DMS53 (cell line): ENCODE results near the gene TMBIM6.
"Not testable (repeated sequence)": the region's sequence is repeated elsewhere in the genome, so short reads cannot be mapped to it uniquely, and the experiment has no call there.

Source experiments
- DNase-seq: peaks from one replicate; lab custom pipeline; 2025; lab: John Stamatoyannopoulos, UW

TMBIM6 gene

DNA sequence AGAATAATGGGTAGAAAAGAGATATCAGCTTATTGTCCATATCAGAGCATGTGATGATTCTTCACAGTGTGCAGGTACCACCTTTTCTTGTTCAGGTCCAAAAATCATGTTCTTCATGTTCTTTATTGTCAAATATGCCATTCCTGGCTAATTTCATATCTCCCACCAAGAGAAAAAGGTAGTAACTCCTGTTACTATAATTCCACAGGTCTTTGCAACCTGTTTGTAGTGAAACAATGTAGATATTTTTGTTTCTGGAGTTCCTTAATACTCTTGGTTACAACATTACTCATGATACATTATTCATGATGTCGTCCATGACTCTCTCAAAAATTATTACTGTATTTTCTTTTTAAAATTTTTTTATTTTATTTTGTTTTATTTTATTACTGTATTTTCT lies 11.3 kb upstream of the TMBIM6 start:
- DNase-seq, result no peak

GRCh38 chr12:49730568-49731101 lies 10.7 kb upstream of the TMBIM6 start:
- DNase-seq, result peak; percentile 34

DNA sequence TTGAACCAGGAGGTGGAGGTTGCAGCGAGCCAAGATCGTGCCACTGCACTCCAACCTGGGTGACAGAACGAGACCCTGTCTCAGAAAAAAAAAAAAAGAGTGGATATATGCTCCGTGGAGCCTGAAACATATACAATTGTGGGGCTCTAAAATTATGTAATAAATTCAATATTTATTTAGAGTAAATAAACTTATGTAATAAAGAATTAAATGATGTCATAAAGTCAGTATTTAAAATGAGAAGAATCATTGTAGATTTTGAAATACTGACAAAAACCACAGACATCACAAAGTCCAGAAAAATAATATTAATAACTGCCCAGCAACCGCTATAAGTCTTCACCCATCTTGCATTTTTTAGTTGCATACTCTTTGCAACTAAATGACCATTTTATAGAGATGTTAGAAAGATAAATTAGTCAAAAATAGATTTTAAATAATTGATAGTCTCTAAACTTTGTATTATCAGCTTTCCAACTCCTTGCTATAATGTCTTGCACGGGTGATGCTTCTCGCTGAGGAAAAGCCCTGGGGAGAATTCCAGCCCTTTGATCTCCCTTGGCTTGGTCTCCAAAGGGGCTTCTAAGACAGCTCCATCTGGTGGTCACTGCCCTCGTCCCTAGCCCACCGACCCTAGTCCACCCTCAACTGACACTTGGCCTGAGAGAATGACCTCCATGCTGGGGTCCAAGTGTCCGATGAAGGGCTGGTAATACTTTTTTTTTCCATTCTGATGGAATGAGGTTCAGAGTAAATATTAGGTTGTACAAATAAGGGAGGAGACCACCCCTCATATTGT lies 7.9 kb upstream of the TMBIM6 start:
- DNase-seq, result no peak

GRCh38 chr12:49734900-49735299 lies 6.5 kb upstream of the TMBIM6 start:
- not testable (repeated sequence) for DNase-seq

DNA sequence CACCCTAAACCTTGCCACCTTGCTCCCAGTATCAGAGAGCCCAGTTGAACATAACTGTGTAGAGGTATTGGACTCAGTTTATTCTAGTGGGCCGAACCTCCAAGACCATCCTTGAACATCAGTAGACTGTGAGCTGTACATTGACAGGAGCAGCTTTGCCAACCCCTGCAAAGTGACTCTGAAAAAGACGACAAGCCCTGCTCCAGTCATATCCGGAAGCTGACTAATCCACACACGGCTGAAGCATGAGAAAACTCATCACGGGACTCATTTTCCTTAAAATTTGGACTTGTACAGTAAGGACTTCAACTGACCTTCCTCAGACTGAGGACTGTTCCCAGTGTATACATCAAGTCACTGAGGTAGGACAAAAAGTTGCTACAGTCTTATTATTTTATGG lies 2.6 kb upstream of the TMBIM6 start:
- DNase-seq, result not testable (repeated sequence)

DNA sequence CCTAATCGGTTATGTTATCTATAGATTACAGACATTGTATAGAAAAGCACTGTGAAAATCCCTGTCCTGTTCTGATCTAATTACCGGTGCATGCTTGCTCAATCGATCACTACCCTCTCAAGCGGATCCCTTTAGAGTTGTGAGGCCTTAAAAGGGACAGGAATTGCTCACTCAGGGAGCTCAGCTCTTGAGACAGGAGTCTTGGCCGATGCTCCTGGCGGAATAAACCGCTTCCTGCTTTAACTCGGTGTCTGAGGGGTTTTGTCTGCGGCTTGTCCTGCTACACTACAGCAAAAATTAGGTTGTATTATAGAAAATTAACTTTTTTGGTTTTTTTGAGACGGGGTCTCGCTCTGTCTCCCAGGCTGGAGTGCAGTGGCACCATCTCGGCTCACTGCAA lies 1.1 kb upstream of the TMBIM6 start:
- DNase-seq, result not testable (repeated sequence)

DNA sequence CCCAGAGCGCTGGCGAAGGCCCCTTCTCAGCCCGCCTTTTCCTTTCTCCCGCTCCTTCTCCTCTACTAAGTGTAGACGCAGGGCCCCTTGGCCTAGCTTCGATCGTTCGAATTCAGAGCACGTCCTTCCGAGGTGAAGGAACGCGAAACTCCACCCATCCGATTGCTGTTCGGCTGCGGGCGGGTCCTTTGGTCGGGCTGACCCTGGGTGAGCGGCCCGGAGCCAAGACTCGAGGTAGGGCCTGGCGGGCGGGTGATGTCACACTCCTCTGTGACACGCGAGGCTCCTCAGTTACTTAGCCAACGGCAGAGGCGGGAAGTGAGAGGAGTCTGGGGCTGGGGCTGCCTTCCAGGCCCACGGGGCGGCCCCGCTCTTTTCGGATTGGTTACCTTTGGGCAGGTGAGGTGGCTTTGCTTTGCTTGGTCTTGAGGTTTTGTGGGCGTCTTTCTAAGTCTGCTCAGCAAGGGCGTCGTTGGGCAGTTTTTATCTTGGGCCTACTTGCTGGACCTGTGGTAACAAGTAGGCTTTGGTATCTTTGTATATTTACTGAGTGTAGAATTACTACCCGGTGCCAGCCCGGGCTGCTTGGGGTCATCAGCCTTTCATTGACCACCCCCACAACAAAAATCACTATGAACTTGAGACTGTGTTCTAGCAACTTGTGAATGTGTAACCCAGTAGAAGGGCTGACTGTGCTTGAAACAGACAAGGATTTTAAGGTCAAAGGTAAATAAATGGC lies 694 bp downstream of the TMBIM6 start:
- DNase-seq, result peak; percentile 94

GRCh38 chr12:49744363-49744885 lies 3.1 kb downstream of the TMBIM6 start:
- no peak for DNase-seq

GRCh38 chr12:49748306-49748705 lies 6.9 kb downstream of the TMBIM6 start:
- DNase-seq, result no peak

DNA sequence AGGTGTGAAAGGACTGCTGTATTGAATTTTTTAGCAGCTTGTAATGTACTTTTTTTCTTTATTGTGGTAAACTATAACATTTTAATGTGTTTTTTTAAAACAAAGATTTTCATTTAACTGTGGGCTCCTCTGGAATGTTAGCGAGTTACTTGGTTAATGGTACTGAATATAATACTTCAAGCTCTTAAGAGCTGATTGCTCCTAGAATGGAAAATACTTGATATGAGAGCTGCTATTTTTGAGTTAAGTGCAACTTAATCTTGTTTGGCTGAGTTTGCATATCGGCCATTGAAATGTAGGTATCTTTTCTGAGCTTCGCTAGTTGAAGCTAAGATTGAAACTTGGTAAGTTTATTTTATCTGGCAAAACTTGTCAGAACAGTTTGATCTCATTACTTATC lies 7.4 kb downstream of the TMBIM6 start:
- no peak for DNase-seq

GRCh38 chr12:49750027-49750995 lies 9.0 kb downstream of the TMBIM6 start:
- peak; percentile 26 for DNase-seq

- no peak for DNase-seq
These were observed 9.6 kb downstream of the TMBIM6 start for GRCh38 chr12:49750996-49751393.

DNA sequence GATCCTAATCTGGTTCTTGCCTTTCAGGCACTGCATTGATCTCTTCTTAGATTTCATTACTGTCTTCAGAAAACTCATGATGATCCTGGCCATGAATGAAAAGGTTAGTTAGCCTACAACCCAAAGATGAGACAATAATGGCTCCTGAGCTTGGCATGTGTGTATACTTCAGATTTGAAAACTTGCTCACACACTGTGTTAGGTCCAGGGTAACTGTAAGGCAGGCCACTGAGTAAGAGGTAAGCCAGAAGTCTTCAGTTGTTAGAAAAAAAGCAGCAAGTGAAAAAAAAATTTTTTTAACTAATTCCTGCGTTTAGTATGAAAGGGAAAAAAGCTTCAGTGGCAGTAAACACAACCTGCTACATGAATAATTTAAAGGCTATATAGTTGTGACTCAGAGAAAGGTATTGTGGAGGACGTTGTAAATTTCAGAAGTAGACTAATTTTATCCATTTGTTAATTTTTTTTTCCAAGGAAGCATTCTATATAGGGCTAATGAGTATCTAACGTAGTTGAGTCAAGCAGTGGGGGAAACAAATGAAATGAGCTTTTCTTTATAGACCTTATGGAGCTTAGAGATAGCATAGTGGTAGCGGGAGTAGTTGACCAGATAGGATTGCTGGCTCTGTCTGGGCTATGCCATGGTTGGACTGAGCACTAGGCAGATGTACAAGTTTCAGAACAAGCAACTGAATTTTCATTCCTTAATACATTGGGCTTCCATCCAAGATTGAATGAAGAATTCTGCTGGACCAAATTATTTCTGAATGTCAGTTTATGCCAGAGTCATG lies 20.5 kb downstream of the TMBIM6 start:
- no peak for DNase-seq

DNA sequence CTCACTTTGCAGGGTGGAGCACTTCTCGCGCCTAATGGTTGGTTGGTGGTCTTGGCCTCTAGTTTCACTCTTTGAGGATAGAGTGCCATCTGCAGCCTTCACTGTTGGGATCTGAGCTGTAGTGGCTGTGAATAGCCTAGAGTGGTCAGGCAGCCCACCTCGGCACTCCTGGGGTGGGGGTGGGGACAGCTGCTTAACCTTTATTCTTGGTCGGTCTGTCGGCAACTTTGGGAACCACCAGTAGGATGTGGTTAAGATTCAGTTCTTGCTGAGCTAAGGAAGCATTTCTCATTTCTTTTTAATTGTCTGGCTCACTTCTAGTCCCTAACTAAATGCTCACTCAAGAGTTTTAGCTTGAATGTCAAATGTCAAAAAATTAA lies 21.1 kb downstream of the TMBIM6 start:
- no peak for DNase-seq

- peak; percentile 70 for DNase-seq
These were observed 21.7 kb downstream of the TMBIM6 start for GRCh38 chr12:49763006-49763591.

DNA sequence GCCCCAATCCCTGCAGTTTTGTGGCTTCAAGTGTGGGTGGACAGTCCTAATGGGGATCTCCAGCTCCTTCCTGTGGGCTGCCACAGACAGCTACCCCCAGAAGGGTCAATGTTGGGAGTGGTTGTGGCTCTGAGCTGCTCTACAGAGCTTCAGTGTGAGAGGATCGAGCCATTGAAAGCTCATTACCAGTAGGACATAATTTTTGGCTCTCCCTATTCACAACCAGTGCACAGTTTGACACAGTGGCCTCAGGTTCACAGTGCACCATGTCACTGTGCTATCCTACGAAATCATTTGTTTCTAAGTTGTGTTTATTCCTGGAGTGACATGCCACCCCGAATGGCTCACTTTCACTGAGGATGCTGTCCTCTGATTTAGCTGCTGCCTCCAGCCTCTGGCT lies 22.8 kb downstream of the TMBIM6 start:
- no peak for DNase-seq

DNA sequence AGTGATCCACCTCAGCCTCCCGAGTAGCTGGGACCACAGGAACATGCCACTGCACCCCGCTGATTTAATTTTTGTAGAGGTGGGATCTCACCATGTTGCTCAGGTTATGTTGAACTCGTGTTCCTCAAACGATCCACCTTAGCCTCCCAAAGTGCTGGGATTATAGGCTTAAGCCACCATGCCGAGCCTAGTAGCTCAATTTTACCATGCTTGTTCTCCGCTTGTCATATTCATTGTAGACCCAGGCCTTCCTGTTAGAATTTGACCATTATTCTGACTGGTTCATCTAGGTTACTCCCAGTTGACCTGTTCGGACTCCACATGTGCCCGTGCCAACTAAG lies 24.7 kb downstream of the TMBIM6 start:
- no peak for DNase-seq

DNA sequence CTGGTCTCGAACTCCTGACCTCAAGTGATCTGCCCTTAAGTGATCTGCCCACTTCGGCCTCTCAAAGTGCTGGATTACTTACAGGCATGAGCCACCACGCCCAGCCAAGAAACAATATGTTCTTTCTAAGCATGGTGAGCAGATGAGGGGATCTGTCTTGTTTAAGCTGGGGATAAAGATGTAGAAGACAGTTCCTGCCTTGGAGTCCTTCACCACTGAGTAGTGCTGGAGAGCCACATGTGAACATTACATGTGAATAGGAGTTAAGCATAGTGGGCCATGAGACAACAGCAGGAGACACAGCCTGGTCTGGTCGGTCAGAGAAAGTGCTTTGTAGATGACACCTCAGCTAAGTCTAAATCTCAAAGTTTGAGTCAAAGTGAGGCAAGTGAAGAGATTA lies 26.0 kb downstream of the TMBIM6 start:
- DNase-seq, result peak; percentile 22

- DNase-seq, result not testable (repeated sequence)
These were observed 31.7 kb downstream of the TMBIM6 start for GRCh38 chr12:49773102-49773501.

DNA sequence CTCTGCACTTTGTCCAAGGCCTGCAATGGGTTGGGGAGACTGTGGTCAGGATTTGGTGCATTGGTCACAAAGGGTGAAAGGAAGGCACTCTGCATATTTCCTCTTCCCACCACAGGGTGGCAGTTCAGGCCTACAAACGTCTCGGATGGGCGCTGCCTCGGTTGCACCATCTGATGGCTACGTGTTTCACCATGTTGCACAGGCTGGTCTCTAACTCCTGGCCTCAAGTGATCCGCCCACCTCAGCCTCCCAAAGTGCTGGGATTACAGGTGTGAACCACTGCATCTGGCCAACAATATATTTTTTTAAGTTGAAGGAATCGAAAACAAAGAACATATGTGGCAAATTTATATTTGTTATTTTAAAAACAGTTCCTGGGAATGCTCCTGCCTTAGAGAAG lies 35.1 kb downstream of the TMBIM6 start:
- peak; percentile 83 for DNase-seq

- no peak for DNase-seq
These were observed 35.5 kb downstream of the TMBIM6 start for GRCh38 chr12:49776858-49777257.
